HG03103 (cell line): ENCODE measurements around the gene SMIM17.
"Not testable (repeated sequence)": the region's sequence is repeated elsewhere in the genome, so short reads cannot be mapped to it uniquely, and the experiment has no call there.

ENCODE experiments used
- ATAC-seq: cut with Tn5 transposase; IDR thresholded peaks from one replicate; pipeline ENCODE4 v1.9.1; 2021; ENCODE audit warnings: low read depth; ENCODE audit not compliant: unreplicated experiment

Gene SMIM17

DNA sequence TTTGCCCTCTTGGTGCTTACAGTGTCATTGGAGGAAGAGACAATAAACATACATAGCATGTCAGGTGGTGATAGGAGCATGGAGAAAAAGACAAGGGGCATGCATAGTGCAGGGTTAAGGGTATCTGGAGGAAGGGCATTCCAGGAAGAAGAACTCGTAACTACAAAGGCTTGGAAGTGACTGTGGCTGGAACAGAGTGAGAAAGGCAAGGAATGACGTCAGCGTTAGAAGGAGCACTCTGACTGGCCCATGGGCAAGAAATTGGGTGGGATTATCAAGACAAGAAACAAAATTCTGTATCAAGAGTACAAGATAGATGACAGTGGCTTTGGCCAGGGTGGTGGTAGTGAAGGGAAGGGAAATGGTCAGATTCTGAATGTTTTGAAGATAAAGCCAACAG, 11.2 kb downstream of the SMIM17 start:
- no peak for ATAC-seq

DNA sequence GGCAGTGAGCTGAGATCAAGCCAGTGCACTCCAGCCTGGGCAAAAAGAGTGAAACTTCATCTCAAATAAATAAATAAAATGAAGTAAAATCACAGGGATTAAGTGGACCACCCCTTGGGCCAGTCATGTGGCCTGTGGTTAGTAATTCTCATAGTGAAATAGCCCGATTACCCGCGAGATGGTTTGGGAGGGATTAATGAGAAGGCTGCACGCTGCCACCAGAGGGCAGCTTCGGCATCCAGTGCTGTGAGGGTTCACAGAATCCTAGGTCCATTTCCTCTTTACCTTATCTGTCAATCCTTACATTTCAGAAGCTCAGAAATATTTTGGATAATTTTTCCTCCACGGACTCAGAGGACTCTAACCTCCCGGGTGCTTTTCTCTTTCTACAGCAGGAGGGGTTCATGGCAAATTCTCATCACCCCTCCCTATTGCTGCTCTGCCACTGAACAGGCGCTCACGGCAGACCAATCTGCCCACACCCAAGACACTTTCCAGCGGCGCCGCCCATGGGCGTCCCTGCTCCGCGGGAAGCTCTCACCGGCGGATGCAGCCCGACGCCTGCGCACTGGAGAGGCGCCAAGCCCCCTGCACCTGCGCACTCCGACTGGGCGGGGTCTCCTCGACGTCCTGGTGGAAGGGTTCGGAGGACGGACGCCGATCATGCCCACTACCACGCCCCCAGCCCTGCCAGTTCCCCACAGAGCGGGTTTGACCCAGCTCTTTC, 17.6 kb downstream of the SMIM17 start:
- ATAC-seq: no peak

DNA sequence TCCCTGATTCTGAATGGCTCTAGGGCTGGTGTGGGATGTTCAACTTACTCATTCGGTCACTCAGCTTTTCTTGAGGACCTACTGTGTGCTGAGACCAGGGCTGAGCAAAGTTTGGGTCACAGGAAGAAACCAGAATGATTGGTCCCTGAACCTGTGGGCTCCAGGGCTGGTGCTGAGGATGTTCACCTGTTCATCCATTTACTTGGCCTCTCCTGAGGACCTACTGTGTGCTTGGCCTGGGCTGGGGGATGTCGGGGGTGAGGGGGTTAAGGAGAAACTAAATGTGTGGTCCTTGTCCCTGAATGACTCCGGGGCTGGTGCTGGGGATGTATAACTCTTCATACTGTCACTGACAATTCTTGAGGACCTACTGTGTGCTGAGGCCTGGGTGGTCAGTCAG, 18.3 kb downstream of the SMIM17 start:
- ATAC-seq: no peak

DNA sequence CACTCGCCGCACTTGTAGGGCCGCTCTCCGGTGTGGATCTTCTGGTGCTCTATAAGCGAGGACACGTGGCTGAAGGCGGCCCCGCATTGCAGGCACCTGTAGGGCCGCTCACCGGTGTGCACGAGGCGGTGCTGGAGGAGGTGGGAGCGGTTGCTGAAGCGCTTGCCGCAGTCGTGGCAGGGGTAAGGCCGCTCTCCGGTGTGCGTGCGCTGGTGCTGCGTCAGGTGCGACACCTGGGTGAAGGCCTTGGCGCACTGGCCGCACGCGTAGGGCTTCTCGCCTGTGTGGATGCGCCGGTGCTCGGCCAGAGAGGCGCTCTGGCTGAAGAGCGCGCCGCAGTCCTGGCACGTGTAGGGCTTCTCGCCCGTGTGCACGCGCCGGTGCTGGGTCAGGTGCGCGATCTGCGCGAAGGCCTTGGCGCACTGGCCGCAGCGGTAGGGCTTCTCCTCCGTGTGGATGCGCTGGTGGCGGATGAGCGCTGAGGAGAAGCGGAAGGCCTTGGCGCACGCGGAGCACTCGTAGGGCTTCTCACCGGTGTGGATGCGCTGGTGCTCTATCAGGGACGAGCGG, 21.1 kb downstream of the SMIM17 start:
- ATAC-seq: no peak

DNA sequence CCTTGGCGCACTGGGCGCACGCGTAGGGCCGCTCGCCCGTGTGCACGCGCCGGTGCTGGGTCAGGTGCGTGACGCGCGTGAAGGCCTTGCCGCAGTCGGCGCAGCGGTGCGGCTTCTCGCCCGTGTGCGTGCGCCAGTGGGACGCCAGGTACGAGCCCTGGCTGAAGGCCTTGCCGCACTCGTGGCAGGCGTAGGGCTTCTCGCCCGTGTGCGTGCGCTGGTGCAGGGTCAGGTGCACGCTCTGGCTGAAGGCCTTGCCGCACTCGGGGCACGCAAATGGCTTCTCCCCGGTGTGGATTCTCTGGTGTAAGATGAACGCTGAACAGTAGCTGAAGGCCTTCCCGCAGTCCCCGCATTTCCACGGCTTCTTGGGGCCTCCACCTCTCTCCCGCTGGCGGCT, 21.6 kb downstream of the SMIM17 start:
- no peak for ATAC-seq

DNA sequence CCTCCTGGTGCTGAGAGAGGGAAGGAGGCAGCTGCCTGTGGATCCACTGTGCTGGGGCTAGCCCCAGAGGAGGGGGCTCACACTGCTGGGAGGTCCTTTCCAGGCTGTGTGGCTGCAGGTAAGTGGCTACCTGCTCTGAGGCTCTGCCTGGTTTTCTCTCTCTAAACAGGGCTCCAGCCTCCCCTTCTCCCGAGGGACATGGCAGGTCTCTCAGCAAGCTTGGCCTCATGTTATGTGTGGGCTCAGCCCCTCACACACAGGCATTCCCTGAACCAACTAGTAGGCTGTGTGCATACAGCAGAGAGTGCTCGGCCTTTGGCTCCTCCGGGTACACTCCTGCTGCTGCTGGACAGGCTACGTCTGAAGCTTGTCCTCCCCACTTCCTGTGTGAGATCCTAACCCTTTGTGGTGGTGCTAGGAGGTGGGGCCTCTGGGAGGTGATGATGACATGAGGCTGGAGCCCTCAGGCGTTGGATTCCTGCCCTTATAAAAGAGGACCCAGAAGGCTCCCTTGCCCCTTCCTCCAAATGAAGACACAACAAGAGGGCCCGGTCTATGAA, 24.4 kb downstream of the SMIM17 start:
- ATAC-seq: no peak

DNA sequence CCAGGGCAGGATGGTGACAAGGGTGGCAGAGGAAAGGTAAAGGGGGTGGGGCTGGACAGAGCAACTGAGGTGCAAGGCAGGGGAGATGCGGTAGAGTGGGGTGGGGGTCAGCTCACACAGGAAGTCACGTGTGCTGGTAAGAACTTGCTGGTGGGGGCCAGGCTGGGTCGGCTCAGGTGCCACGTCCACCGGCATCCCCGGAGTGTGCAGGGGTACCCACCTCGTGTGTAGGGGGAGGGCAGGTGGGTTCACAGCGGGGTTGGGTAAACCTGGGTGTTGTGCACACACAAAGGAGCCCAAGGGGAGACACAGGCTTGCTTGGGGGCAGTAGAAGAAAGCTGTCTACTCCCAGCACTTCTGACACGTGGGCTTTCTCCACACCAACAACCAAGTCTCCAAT, 25.7 kb downstream of the SMIM17 start:
- no peak for ATAC-seq

DNA sequence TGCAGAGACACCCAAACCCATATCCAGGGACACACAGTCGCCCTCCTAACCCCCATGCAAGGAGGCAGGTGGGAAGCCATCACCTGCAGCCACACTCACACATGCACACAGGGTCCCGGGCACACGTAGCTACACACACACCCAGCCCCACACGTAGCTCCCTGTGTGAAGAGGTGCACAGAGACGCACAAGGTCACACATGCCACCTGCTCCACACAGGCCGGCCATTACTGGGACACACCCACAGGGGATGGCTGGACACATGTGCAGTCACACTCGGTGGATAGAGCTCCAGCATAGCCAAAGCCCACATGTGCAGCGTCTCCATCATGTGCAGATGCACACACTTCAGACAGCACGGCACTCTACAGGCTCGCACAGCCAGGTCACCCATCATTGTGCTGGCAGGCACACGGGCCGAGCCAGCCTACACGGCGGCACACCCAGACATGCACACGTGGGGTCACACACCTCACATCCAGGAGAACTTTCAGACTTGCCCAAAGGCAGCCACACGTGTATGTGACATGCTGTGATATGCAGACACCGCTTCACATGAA, 27.5 kb downstream of the SMIM17 start:
- ATAC-seq: no peak

DNA sequence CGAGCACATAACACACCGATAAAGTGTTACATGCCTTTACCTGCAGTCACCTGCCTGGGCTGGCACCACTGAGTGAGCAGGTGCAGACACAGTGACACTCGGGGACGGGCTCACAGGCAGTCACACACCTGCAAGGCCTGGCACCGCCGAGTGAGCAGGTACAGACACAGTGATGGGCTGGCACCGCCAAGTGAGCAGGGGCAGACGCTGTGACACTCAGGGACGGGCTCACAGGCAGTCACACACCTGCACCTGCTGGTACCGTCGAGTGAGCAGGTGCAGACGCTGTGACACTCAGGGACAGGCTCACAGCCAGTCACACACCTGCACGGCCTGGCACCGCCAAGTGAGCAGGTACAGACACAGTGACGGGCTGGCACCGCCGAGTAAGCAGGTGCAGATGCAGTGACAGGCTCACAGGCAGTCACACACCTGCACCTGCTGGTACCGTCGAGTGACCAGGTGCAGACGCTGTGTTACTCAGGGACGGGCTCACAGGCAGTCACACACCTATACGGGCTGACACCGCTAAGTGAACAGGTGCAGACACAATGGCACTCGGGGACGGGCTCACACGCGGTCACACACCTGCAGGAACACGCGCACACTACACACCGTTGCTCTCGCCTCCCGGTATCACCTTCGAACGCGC, 28.1 kb downstream of the SMIM17 start:
- no peak for ATAC-seq

DNA sequence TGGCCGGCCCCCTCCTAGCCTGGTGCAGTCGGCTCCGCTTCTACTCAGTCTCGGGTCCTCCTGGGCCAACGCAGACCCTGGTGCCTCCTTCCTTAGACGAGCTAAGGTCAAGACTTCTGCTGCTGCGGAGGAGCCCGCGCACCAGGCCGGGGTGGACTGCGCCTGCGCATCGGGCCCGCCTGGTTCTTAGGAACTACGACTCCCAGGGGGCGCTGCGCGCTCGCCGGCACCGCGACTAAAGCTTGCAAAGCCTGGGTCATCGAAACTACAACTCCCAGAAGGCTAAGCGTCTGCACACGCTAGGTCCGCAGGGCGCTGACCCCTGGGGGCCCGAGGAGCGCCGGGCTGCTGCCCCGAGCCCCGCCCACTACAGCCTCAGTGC, 28.6 kb downstream of the SMIM17 start, which contains the start of gene ZNF835:
Gene ZNF835 (minus strand): TSS at position 145 of the 382 bp plus-strand sequence. CDS start 6,559 bp downstream, outside the sequence.
- ATAC-seq: no peak

DNA sequence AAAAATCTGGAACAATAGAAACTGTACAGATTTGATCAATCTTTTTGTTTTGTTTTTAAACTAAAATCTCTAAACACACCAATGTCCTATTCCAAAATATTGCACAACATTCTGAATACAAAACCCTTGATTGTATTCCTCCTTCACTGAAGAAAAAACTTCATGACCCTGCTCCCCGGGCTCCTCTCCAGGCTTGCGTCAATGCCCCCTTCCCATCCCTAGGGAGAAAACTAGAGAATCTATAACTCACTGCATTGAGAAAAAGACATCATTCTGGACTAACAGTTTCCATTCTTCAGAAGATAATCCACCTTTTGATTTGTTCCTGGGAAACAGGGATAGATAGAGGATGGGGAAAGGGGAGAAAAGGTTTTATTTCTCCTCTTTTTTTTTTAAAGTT, 29.7 kb downstream of the SMIM17 start:
- ATAC-seq: not testable (repeated sequence)

DNA sequence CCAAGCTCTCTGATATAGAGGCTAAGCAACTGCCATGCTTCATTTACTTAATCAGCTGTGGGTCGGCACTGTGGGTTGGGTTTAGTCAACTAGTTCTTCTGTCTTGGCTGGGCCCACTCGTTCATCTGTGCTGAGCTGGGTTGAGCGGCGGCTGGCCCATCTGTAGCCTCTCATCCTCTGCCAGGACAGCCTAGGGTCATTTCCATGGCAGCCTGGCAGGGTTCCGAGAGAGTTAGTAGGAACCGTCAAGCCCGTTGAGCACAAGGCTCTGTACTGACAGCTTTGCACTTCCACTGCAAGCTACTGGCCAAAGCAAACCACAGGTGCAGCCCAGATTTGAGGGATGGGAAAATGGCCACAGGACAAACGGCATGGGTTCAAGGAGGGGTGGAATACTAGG, 35.2 kb downstream of the SMIM17 start:
- ATAC-seq: no peak

DNA sequence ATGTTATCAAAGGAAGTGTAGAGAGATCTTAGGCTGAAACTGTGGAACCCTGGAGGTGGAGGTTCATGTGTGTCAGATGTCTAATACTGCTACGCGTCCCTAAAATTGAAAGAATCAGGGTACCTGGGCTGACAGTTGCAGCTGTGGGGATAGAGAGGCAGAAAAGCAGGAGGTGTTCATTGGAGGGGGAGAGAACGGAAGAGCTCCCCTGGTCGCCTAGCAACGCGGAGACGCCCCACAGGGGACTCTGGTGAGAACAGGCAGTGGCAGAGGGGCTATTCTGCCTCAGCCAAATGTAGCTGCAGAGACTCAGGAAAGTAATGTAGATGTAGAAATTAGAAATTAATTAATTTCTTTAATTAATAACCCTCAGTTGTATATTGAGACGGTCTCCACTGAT, 38.7 kb downstream of the SMIM17 start:
- no peak for ATAC-seq

DNA sequence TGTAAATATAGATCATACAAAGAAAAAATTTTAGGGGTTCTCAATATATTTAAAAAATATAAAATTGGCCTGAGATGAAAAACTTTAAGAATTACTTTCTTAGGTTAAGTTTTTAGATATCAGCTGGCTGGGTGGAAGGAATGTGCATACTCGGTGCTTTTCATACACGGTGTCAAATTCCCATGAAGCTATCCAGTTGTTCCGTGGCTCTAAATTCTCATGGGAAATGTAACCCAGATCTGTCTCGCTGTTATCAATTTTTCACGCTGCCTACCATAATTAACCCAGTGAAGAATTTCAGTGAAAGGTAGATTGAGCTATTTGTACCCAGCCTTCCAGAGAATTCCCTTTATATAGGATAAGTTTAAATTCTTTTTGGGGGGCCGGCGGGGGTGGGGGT, 40.2 kb downstream of the SMIM17 start:
- ATAC-seq: no peak

DNA sequence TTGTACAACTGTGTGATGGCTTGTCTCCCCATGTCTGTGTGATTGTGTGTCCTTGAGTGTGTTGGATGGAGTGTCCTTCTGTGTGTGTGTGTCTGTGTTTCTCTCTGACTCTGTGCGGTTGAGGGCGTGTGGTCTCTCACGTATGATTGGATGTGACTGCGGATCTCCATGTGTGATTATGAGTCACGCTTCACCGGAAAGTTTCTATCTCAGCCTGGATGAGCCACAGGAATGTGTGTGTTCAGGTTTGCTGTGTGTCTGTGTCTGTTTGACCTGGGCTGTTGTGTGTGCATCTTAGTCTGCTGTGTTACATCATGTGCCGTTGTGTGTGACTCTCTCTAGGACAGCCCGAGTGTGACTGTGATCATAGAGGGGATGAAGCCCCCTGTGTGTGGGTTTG, 44.1 kb downstream of the SMIM17 start:
- ATAC-seq: no peak

DNA sequence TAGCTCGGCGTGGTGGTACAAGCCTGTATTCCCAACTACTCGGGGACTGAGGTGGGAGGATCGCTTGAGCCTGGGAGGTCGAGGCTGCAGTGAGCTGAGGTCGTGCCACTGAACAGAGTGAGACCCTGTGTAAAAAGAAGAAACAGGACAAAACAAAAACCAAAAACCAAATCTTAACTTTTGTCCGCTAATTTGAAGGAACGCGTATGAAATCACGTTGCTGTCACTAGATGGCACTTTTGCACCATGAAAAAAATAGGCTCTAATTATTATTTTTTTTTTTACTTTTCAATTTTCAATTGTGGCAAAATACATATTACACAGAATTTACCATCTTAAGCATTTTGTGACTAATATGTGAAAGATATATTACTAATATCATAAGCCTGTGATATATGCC, 46.2 kb downstream of the SMIM17 start:
- ATAC-seq: no peak

DNA sequence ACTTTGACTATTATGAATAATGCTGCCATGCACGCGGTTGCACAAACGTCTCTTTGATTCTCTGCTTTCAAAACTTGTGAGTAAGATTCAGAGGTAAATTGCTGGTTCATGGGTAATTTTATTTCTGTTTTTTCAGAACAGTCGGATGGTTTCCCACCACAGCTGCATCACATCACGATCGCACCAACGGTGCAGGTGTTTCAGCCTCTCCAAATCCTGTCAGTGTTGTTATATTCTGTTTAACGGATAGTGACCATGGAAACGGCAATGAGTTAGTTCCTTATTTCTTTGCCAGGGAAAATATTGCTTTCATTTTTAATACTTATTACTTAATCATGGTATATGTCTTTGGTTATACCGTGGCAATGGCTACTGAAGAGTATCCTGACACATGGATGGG, 47.7 kb downstream of the SMIM17 start:
- no peak for ATAC-seq

DNA sequence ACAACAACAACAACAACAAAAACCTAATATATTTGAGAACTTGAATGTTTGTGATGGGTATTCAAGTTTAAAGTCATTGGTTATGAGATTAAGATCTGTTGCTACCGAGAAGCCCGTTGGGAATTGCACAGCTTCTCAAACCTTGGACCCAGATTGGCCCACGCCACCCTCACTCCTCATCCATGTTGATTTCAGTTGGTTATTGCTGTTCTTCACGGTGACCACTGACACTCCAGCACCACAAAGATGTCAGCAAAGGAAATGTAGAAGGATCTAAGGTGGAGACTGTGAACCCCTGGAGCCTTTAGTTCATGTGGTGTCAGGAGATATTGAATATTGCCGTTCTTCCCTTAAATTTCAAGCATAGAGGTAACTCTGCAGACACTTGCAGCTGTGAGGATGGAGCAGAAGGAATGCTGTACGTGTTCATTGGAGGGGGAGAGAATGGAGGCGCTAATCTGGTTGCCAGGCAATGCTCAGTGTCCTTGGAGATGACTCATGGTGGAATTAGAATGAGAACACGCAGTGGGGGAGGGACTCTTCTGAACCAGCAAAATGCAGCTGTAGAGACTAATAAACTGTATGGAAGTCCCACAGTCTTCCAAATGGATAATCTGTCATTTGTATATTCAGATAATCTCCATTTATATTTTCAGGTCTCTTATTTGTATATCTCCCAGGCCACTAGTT, 49.4 kb downstream of the SMIM17 start:
- ATAC-seq: no peak

DNA sequence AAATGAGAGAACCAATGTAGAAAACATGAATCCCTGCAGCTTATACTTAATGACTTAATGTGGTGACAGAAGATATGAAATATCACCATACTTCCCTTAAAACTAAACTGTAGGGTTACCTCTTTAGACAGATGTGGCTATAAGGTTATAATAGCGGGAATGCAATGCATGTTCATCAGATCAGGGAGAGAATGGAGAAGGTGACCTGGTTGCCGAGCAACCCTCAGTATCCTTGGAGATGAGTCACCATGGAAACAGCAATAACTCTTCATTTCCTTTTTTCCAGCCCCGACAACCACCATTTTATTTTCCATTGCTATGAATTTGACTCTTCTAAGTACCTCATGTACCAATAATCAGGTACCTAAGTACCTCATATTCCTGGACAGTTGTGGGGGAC, 56.6 kb downstream of the SMIM17 start:
- ATAC-seq: no peak

DNA sequence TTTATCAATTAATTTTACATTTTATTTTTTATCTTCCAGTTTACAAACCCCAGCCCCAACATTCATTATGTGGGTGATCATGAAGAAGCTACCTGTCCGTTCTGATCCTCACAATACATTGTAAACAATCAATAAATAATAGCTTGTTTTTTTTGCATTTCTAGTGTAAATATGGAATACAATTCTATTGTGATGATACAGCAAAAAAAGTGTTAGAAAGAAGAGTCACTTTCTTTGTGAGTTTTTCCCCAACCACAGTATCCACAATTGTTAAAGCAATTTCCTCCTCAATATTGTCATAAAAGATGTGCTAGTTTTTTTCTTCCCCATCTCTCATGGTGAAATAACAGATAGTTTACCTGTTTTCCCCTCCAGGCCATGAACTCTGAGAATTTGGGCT, 58.9 kb downstream of the SMIM17 start:
- no peak for ATAC-seq

DNA sequence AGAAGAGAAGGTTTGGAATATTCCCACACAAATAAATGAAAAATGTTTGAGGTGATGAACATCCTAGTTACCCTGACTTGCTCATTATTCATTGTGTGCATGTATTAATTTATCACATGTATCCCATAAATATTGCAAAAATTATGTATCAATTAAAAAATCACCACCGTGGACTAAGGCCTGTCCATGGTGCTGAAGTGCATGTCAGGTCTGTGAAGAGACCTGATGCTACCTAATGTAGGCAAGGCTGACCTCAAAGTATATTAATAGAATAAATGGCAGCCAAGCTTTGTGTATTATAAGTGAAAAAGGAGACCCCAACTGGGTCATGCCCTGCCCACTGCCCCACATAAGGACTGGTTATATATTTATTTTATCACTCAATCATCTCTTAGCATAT, 63.0 kb downstream of the SMIM17 start:
- no peak for ATAC-seq
